ENCODE results near the gene ARHGAP32. TPM values are rescaled to one million over a fixed set of nuclear protein-coding genes. Genes with fewer than 3 reads are reported as not detected.

ARHGAP32 gene
- total RNA-seq, 1 donor from 2014 or later, result 21.4 TPM

DNA sequence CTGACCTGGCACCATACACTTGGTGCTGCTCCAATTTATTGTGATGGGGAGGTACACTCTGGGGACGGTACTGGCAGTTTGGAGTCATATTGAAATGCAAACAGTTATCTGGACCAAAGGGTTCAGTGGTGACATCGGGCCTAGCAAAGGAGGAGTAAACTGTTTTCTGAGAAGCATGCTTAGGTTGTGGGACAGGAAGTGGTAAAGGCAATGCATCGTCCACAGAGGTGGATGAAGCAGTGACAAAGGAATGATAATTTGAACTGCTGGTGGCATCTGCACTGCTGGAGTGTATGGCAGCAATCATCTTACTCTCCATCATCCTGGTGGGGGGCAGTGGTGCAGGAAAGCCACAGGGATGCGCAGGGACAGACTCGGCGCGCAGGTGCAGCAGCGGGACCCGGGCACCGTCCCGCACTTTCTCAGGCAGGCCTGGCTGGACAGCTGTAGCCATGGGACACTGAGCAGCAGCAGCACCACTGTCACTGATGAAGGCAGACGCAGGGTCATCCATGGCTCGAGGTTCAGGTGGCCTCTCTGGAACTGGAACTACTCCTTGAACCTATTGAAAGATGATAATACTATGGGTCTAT, 221.4 kb downstream of the ARHGAP32 start:
- Histone ChIP-seq H3K4me2 (no peak overlapping the region), H3K9me3 (ENCODE audit: low read depth) (no peaks in the 10 kb centered on the region), H4K20me1 (ENCODE audit: low read depth) (no peaks in the 10 kb centered on the region), H3K4me3 (no peak overlapping the region), H3F3A (ENCODE audit: low read depth) (no peaks in the 10 kb centered on the region), H3K79me2 (ENCODE audit: low read depth) (no peaks in the 10 kb centered on the region), H3K27me3 (no peaks in the 10 kb centered on the region), H3K4me1 (no peaks in the 10 kb centered on the region), H2AFZ (replicated peaks) (no peak overlapping the region), H3K9ac (no peak overlapping the region), H3K27ac (no peak overlapping the region), H3K36me3 (no peaks in the 10 kb centered on the region)
- H3K27me3 Mint-ChIP-seq (ENCODE audit: insufficient read depth, low read depth), result no peaks in the 10 kb centered on the region
- no peak for DNase-seq (ENCODE audit: low spot score)
- H3K4me3 Mint-ChIP-seq, result no peak overlapping the region
- no peak overlapping the region for H3K27ac Mint-ChIP-seq
- TF ChIP-seq EZH2phosphoT487 (IDR thresholded peaks at IDR 0.05) (no peak), EZH2 (IDR thresholded peaks at IDR 0.05) (no peak)
- TF ChIP-seq, protein P1, sequence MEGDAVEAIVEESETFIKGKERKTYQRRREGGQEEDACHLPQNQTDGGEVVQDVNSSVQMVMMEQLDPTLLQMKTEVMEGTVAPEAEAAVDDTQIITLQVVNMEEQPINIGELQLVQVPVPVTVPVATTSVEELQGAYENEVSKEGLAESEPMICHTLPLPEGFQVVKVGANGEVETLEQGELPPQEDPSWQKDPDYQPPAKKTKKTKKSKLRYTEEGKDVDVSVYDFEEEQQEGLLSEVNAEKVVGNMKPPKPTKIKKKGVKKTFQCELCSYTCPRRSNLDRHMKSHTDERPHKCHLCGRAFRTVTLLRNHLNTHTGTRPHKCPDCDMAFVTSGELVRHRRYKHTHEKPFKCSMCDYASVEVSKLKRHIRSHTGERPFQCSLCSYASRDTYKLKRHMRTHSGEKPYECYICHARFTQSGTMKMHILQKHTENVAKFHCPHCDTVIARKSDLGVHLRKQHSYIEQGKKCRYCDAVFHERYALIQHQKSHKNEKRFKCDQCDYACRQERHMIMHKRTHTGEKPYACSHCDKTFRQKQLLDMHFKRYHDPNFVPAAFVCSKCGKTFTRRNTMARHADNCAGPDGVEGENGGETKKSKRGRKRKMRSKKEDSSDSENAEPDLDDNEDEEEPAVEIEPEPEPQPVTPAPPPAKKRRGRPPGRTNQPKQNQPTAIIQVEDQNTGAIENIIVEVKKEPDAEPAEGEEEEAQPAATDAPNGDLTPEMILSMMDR (IDR thresholded peaks at IDR 0.05), result no peak
- peaks cover 42% of the 10 kb centered on the region for H3K36me3 Mint-ChIP-seq
- H3K4me1 Mint-ChIP-seq, result no peaks in the 10 kb centered on the region
- H3K9me3 Mint-ChIP-seq, result no peaks in the 10 kb centered on the region

DNA sequence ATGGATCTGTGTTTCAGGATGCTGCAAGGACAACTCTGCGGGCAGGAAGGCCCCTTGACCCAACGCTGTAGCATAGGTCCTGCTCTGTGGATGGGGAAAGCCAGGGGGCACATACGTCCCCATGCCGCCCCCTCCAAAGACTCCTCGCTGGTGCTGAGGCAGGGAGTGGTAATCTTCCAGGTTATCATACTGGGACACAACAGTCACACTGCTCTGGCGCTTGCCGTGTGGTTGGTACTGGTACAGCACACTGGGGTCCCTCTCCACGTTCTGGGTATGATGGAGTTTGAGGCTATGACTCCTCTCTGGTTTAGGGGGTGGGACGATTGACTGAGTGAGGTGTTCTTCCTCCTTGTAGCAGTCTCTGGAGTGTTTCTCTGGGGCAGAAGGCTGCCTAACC, 223.2 kb downstream of the ARHGAP32 start:
- no peak overlapping the region for H2AFZ ChIP-seq (replicated peaks)
- no peaks in the 10 kb centered on the region for H3F3A ChIP-seq (ENCODE audit: low read depth)
- no peak overlapping the region for H3K4me3 Mint-ChIP-seq
- no peaks in the 10 kb centered on the region for H3K4me1 ChIP-seq
- no peak overlapping the region for H3K9ac ChIP-seq
- H3K4me2 ChIP-seq, result no peak overlapping the region
- no peak overlapping the region for H3K4me3 ChIP-seq
- no peak overlapping the region for H3K27ac ChIP-seq
- no peaks in the 10 kb centered on the region for H3K79me2 ChIP-seq (ENCODE audit: low read depth)
- no peak for DNase-seq (ENCODE audit: low spot score)
- H3K27me3 ChIP-seq, result no peaks in the 10 kb centered on the region
- peaks cover 12% of the 10 kb centered on the region for H3K4me1 Mint-ChIP-seq
- TF ChIP-seq EZH2phosphoT487 (IDR thresholded peaks at IDR 0.05) (no peak), EZH2 (IDR thresholded peaks at IDR 0.05) (no peak)
- TF ChIP-seq, protein P1 (IDR thresholded peaks at IDR 0.05), result no peak
- no peaks in the 10 kb centered on the region for H4K20me1 ChIP-seq (ENCODE audit: low read depth)
- no peaks in the 10 kb centered on the region for H3K9me3 Mint-ChIP-seq
- H3K36me3 Mint-ChIP-seq, result peaks cover 36% of the 10 kb centered on the region
- H3K27ac Mint-ChIP-seq, result no peak overlapping the region
- no peaks in the 10 kb centered on the region for H3K27me3 Mint-ChIP-seq (ENCODE audit: insufficient read depth, low read depth)
- H3K36me3 ChIP-seq, result no peaks in the 10 kb centered on the region
- H3K9me3 ChIP-seq (ENCODE audit: low read depth), result no peaks in the 10 kb centered on the region

DNA sequence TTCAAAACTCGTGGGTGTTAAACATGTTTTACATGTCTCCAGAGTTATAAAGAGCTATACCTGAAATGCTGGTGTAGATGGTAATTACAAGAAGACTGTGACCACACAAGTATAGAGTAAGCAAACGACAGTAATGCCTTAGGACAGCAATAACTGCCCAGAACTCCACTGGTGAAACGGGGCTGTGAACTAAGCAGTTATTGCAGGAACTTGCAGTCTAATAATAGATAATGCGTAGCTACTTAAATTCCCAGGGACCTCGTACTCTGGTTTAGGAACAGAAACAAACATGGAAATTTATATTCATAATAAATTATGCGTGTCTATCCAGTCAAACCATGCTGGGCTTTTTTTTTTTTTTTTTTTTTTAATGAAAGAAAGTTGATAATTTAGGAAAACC, 224.5 kb downstream of the ARHGAP32 start:
- no peaks in the 10 kb centered on the region for H3K27me3 Mint-ChIP-seq (ENCODE audit: insufficient read depth, low read depth)
- no peak overlapping the region for H3K4me3 ChIP-seq
- H3K9me3 Mint-ChIP-seq, result no peaks in the 10 kb centered on the region
- H3K27me3 ChIP-seq, result no peaks in the 10 kb centered on the region
- no peaks in the 10 kb centered on the region for H3F3A ChIP-seq (ENCODE audit: low read depth)
- no peaks in the 10 kb centered on the region for H3K79me2 ChIP-seq (ENCODE audit: low read depth)
- no peaks in the 10 kb centered on the region for H3K9me3 ChIP-seq (ENCODE audit: low read depth)
- peaks cover 18% of the 10 kb centered on the region for H3K4me1 Mint-ChIP-seq
- H3K4me1 ChIP-seq, result no peaks in the 10 kb centered on the region
- no peak for DNase-seq (ENCODE audit: low spot score)
- no peak overlapping the region for H3K27ac ChIP-seq
- no peaks in the 10 kb centered on the region for H4K20me1 ChIP-seq (ENCODE audit: low read depth)
- TF ChIP-seq EZH2 (IDR thresholded peaks at IDR 0.05), result no peak
- TF ChIP-seq, protein P1 (IDR thresholded peaks at IDR 0.05), result no peak
- no peak for TF ChIP-seq EZH2phosphoT487 (IDR thresholded peaks at IDR 0.05)
- H3K4me2 ChIP-seq, result no peak overlapping the region
- no peak overlapping the region for H3K4me3 Mint-ChIP-seq
- H3K9ac ChIP-seq, result no peak overlapping the region
- peaks cover 29% of the 10 kb centered on the region for H3K36me3 Mint-ChIP-seq
- no peaks in the 10 kb centered on the region for H3K36me3 ChIP-seq
- H2AFZ ChIP-seq (replicated peaks), result no peak overlapping the region
- H3K27ac Mint-ChIP-seq, result no peak overlapping the region
